Spleen (tissue), 11 donors: Measurements from ENCODE around the gene ITGA2. TPM values are rescaled to one million over a fixed set of nuclear protein-coding genes. Genes with fewer than 3 reads are reported as not detected.

Source experiments
- DNase-seq: peaks from one replicate; pipeline ENCODE4 v3.0.0-alpha.2; 2020
- H3K27ac ChIP-seq, 8 donors: fragments of 200-600 bp; sonication (generic) in 7 of 8; 1 replicate in 4 of 8; 2 replicates in 4 of 8; pipeline versions ENCODE4 v1.5.0 to v1.8.0; 2016 to 2021; ENCODE audit warnings: inconsistent platforms in 4 of 8, mild to moderate bottlenecking in 4 of 8, moderate library complexity in 1 of 8
- H3K27me3 ChIP-seq, 7 donors: fragments of 200-600 bp; sonication (generic) in 6 of 7; replicated peaks in 1 of 7; 1 replicate in 4 of 7; 2 replicates in 3 of 7; pipeline versions ENCODE4 v1.5.0 to v1.8.0; 2016 to 2021; ENCODE audit warnings: inconsistent platforms in 3 of 7, mild to moderate bottlenecking in 1 of 7
- H3K36me3 ChIP-seq, 6 donors: fragments of 200-600 bp; sonication (generic) in 5 of 6; 1 replicate in 4 of 6; 2 replicates in 2 of 6; pipeline versions ENCODE4 v1.5.0 to v1.8.0; 2016 to 2021; ENCODE audit warnings: inconsistent platforms in 2 of 6
- H3K4me1 ChIP-seq, 6 donors: fragments of 200-600 bp; sonication (generic) in 5 of 6; 1 replicate in 3 of 6; 2 replicates in 3 of 6; pipeline versions ENCODE4 v1.5.0 to v1.8.0; 2016 to 2021; ENCODE audit warnings: inconsistent platforms in 3 of 6
- H3K4me3 ChIP-seq, 8 donors: fragments of 200-600 bp; sonication (generic) in 7 of 8; 1 replicate in 4 of 8; 2 replicates in 4 of 8; pipeline versions ENCODE4 v1.5.0 to v1.8.0; 2016 to 2021; ENCODE audit warnings: inconsistent platforms in 4 of 8, mild to moderate bottlenecking in 4 of 8, moderate library complexity in 2 of 8
- H3K9me3 ChIP-seq, 8 donors: fragments of 200-600 bp; sonication (generic) in 7 of 8; 1 replicate in 4 of 8; 2 replicates in 4 of 8; pipeline versions ENCODE4 v1.5.0 to v1.8.0; 2016 to 2021; ENCODE audit warnings: inconsistent platforms in 4 of 8
- POLR2A ChIP-seq, 3 donors: fragments of 450-650 bp; IDR thresholded peaks; one replicate each; pipeline ENCODE4 v1.5.1; 2017; ENCODE audit warnings: antibody characterized with exemption in 3 of 3, mild to moderate bottlenecking in 1 of 3
- POLR2AphosphoS5 ChIP-seq, 3 donors: sonication (generic); formaldehyde crosslinking; IDR thresholded peaks; one replicate each; pipeline ENCODE4 v1.5.1; 2017; ENCODE audit warnings: antibody characterized with exemption in 3 of 3
- WGBS, 5 donors: extraction: QIAGEN DNeasy Blood & Tissue Kit in 3 of 5; methylation state at CpG; one replicate each; pipeline versions ENCODE4 v1.1.5 to v1.1.7; 2013 to 2018; 5-methylcytosine and 5-hydroxymethylcytosine counted together
- intact Hi-C: fragments of 100-400 bp; cut with DNase I; formaldehyde crosslinking; loops from one replicate; pipeline ENCODE4 v1.15.0; 2023; ENCODE audit warnings: low total_unique reads
- polyA plus RNA-seq, 3 donors: library from polyadenylated mRNA; stranded (reverse); fragments of 200-250 nt; gene quantifications; one replicate each; pipeline ENCODE4 v1.2.1, GENCODE V29; 2013
- total RNA-seq, 7 donors: library from RNA; depleted of rRNA in 3 of 7; stranded (reverse); fragments of >200 nt in 3 of 7; fragmentation: NEBNext Ultra II Directional in 4 of 7; extraction: Animal tissue kit (Norgen Biotek cat#: 25700) in 4 of 7; gene quantifications; one replicate each; pipeline versions ENCODE4 v1.1.0 to v1.2.1, GENCODE V29; 2016 to 2021
- TF ChIP-seq, protein P1 (sequence below), 11 experiments: fragments of 200-600 bp in 7 of 11; fragments of 450-650 bp in 4 of 11; sonication (generic) in 4 of 11; IDR thresholded peaks in 8 of 11; conservative IDR thresholded peaks in 3 of 11; 1 replicate in 7 of 11; 2 replicates in 4 of 11; pipeline versions ENCODE4 v1.4.0 to v1.8.0; 2016 to 2021; ENCODE audit warnings: antibody characterized with exemption in 11 of 11, inconsistent platforms in 4 of 11, mild to moderate bottlenecking in 1 of 11
- donor health status: healthy with polysubstance abuse.
- donor health status: DM: no; HTN: no; CAD: no; lungs with moderate emphysema.
- donor health status: DM: no; HTN: no; CAD: no.
- donor health status: Bipolar disorder and iron deficiency.
- donor health status: healthy.
- donor health status: DM: no; HTN: no; CAD: no.
- donor health status: DM: yes; HTN: yes; CAD: no.

Gene ITGA2
- total and polyA plus RNA-seq, 10 donors = 0.54 to 21.6 (median 13.1) TPM

DNA sequence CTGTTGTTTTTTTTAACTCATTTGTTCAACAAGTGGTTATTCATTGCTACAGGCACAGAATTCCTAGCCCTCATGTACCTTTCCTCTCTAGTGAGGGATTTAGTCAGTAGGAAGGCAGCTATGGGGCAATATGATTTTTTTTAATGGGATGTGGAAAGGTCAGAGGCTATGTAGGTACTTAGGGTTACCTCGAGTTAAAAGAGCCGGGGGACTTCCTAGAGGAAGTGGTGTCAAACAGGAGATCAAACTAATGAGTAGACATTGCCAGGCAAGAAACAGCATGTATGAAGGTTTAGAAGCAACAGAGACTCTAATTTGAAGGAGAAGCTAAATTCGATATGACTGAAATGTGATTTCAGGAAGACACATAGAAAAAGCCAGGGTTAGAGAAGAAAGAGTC lies 50.7 kb downstream of the ITGA2 start:
- intact Hi-C loops = no loop called here
- no peak for DNase-seq
- H3K4me1 ChIP-seq = peaks cover 0 to 54% (median 30%) of the 10 kb centered on the region in 6 donors
- no peaks in the 10 kb centered on the region for H3K27me3 ChIP-seq
- no peaks in the 10 kb centered on the region for H3K36me3 ChIP-seq
- no peak overlapping the region for H3K4me3 ChIP-seq
- TF ChIP-seq POLR2A (IDR thresholded peaks at IDR 0.05) (no peak), POLR2AphosphoS5 (IDR thresholded peaks at IDR 0.05) (no peak)
- TF ChIP-seq, protein P1, sequence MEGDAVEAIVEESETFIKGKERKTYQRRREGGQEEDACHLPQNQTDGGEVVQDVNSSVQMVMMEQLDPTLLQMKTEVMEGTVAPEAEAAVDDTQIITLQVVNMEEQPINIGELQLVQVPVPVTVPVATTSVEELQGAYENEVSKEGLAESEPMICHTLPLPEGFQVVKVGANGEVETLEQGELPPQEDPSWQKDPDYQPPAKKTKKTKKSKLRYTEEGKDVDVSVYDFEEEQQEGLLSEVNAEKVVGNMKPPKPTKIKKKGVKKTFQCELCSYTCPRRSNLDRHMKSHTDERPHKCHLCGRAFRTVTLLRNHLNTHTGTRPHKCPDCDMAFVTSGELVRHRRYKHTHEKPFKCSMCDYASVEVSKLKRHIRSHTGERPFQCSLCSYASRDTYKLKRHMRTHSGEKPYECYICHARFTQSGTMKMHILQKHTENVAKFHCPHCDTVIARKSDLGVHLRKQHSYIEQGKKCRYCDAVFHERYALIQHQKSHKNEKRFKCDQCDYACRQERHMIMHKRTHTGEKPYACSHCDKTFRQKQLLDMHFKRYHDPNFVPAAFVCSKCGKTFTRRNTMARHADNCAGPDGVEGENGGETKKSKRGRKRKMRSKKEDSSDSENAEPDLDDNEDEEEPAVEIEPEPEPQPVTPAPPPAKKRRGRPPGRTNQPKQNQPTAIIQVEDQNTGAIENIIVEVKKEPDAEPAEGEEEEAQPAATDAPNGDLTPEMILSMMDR (IDR thresholded peaks at IDR 0.05 in 8 of 11, conservative IDR thresholded peaks at IDR 0.05 in 3 of 11) = no peak
- H3K9me3 ChIP-seq = no peaks in the 10 kb centered on the region
- 47 to 60% (median 52%) methylated on average over 3 of the region's 3 CpGs for WGBS, 5 donors
- no peak overlapping the region for H3K27ac ChIP-seq

DNA sequence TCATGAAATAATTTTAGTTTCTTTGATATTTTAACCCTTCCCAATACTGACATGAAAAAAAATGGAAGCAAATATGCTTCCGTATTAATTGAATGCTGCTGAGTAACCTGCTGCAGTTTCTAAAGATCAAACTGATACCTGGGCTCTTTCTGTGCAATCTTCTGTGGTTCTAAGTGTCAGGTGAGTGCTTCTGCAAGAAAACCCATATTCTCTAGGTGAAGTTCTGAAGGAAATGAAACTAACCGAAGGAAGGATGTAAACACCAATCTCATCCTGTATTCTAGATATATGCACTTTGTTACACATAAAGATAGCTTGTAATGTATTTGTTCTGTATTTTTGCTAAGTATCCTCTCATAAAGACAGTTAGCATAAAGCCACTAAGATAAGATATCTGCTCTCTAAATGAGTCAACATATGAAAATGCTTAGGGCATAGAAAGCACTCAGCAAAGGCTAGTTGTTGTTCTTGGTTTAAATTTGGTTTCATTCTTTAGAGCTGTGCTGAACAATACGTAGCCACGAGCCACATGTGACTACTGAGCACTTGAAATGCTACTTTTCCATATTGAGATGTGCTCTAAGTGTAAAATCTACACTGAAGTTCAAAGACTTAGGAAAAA lies 52.0 kb downstream of the ITGA2 start:
- H3K36me3 ChIP-seq = no peaks in the 10 kb centered on the region
- DNase-seq = no peak
- H3K27me3 ChIP-seq = no peaks in the 10 kb centered on the region
- peaks cover 0 to 62% (median 36%) of the 10 kb centered on the region in 6 donors for H3K4me1 ChIP-seq
- H3K27ac ChIP-seq = peak overlapping the region in 6 of 8 donors; percentile 4 to 48 (median 16)
- no peaks in the 10 kb centered on the region for H3K9me3 ChIP-seq
- intact Hi-C loops = no loop called here
- TF ChIP-seq, protein P1 (IDR thresholded peaks at IDR 0.05 in 8 of 11, conservative IDR thresholded peaks at IDR 0.05 in 3 of 11) = no peak
- TF ChIP-seq POLR2A (IDR thresholded peaks at IDR 0.05) (no peak), POLR2AphosphoS5 (IDR thresholded peaks at IDR 0.05) (no peak)
- H3K4me3 ChIP-seq = peak overlapping the region in 2 of 8 donors; percentile 19 to 34
- 19 to 37% (median 22%) methylated on average over 4 of the region's 4 CpGs for WGBS, 5 donors

DNA sequence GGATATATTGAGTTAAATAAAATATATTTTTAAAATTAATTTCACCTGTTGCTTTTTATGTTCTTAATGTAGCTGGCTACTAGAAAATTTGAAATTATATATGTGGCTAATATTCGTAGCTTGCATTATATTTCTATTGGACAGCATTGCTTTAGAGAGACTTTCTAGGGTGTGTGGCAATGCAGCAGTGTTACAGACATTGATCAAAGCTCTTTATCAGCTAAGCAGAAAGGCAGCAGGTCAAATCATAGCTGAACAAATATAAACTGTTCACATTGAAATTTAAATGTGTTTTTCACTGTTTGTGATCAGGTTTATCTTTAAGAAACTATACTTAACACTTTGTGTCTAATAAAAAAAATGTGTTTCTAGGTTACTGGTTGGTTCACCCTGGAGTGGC lies 52.6 kb downstream of the ITGA2 start:
- H3K27ac ChIP-seq = peak overlapping the region in 3 of 8 donors; percentile 4 to 48 (median 18)
- 67 to 94% (median 79%) methylated on average over 1 of the region's 1 CpG for WGBS, 5 donors

DNA sequence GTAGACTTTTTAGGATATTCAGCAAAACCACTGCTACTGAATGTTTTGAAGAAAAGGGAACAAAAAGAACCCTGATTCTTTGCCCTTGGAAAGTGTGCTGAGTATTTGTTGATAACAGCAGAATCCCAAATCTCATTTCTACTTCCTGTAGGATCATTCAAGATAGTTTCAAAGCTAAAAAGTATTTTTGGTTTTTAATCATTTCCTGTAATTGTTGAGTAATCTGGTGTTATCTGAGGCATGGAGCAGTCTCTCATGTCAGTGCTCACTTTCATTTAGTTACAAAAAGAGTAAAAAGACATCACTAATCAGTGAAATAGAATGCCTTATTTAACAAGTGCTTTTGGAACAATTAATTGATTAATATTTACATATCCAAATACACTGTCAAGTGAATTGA lies 56.1 kb downstream of the ITGA2 start:
- intact Hi-C loops = no loop called here
- no peaks in the 10 kb centered on the region for H3K9me3 ChIP-seq
- peak overlapping the region in 7 of 8 donors; percentile 49 to 74 (median 67) for H3K27ac ChIP-seq
- no peak overlapping the region for H3K4me3 ChIP-seq
- TF ChIP-seq, protein P1 (IDR thresholded peaks at IDR 0.05 in 8 of 11, conservative IDR thresholded peaks at IDR 0.05 in 3 of 11) = no peak
- TF ChIP-seq POLR2AphosphoS5 (IDR thresholded peaks at IDR 0.05) (no peak), POLR2A (IDR thresholded peaks at IDR 0.05) (no peak)
- DNase-seq = no peak
- no peaks in the 10 kb centered on the region for H3K36me3 ChIP-seq
- H3K4me1 ChIP-seq = peaks cover 0 to 47% (median 26%) of the 10 kb centered on the region in 6 donors
- H3K27me3 ChIP-seq = no peaks in the 10 kb centered on the region

More for the DNA sequence above, 52.6 kb downstream of the ITGA2 start:
- no peak overlapping the region for H3K4me3 ChIP-seq
- no peaks in the 10 kb centered on the region for H3K9me3 ChIP-seq
- intact Hi-C loops = no loop called here
- H3K27me3 ChIP-seq = no peaks in the 10 kb centered on the region
- TF ChIP-seq POLR2AphosphoS5 (IDR thresholded peaks at IDR 0.05) = no peak
- TF ChIP-seq POLR2A (IDR thresholded peaks at IDR 0.05) = no peak
- TF ChIP-seq, protein P1 (IDR thresholded peaks at IDR 0.05 in 8 of 11, conservative IDR thresholded peaks at IDR 0.05 in 3 of 11) = no peak
- peaks cover 0 to 63% (median 36%) of the 10 kb centered on the region in 6 donors for H3K4me1 ChIP-seq
- DNase-seq = no peak
- no peaks in the 10 kb centered on the region for H3K36me3 ChIP-seq
